Measurements from ENCODE around the gene SRD5A3.

The SRD5A3 gene

DNA sequence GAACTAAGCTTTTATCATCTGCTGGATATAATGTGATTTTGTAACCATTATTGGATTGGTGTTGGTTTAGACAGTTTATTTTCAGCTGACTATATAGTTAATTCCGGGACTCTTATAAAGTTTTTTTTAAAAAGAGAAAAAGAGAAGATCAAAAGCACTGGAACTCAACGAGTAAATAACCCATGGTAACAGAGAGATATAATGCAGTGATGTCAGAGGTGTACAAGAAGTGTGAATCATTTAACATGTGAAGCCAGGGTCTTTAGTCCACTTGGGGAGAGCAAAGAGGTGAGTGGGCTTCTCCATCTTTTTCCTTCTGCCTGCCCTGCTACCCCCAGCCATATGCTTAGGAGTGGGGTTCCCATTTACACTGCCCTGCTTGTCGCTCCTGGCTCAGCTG lies 52.9 kb downstream of the SRD5A3 start:
- TF ChIP-seq FOXM1 (IDR thresholded peaks at IDR 0.05; ENCODE audit: borderline replicate concordance, low read depth) (no peak), ZBTB7A (IDR thresholded peaks at IDR 0.05; ENCODE audit: low read depth) (no peak), CEBPB (IDR thresholded peaks at IDR 0.05) (no peak), EP300 (IDR thresholded peaks at IDR 0.05; ENCODE audit: borderline replicate concordance) (no peak), TAF1 (IDR thresholded peaks at IDR 0.05; ENCODE audit: low read depth) (no peak), TEAD4 (IDR thresholded peaks at IDR 0.05) (no peak), RAD21 (IDR thresholded peaks at IDR 0.05; ENCODE audit: low read depth) (no peak), NFIC (IDR thresholded peaks at IDR 0.05) (no peak), TCF12 (IDR thresholded peaks at IDR 0.05; ENCODE audit: low read depth) (no peak)
- TF ChIP-seq, protein P1, sequence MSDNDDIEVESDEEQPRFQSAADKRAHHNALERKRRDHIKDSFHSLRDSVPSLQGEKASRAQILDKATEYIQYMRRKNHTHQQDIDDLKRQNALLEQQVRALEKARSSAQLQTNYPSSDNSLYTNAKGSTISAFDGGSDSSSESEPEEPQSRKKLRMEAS (IDR thresholded peaks at IDR 0.05) = no peak
- TF ChIP-seq, protein P2, sequence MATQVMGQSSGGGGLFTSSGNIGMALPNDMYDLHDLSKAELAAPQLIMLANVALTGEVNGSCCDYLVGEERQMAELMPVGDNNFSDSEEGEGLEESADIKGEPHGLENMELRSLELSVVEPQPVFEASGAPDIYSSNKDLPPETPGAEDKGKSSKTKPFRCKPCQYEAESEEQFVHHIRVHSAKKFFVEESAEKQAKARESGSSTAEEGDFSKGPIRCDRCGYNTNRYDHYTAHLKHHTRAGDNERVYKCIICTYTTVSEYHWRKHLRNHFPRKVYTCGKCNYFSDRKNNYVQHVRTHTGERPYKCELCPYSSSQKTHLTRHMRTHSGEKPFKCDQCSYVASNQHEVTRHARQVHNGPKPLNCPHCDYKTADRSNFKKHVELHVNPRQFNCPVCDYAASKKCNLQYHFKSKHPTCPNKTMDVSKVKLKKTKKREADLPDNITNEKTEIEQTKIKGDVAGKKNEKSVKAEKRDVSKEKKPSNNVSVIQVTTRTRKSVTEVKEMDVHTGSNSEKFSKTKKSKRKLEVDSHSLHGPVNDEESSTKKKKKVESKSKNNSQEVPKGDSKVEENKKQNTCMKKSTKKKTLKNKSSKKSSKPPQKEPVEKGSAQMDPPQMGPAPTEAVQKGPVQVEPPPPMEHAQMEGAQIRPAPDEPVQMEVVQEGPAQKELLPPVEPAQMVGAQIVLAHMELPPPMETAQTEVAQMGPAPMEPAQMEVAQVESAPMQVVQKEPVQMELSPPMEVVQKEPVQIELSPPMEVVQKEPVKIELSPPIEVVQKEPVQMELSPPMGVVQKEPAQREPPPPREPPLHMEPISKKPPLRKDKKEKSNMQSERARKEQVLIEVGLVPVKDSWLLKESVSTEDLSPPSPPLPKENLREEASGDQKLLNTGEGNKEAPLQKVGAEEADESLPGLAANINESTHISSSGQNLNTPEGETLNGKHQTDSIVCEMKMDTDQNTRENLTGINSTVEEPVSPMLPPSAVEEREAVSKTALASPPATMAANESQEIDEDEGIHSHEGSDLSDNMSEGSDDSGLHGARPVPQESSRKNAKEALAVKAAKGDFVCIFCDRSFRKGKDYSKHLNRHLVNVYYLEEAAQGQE (IDR thresholded peaks at IDR 0.05; ENCODE audit: low read depth) = no peak
- TF ChIP-seq, protein P3, sequence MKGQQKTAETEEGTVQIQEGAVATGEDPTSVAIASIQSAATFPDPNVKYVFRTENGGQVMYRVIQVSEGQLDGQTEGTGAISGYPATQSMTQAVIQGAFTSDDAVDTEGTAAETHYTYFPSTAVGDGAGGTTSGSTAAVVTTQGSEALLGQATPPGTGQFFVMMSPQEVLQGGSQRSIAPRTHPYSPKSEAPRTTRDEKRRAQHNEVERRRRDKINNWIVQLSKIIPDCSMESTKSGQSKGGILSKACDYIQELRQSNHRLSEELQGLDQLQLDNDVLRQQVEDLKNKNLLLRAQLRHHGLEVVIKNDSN (IDR thresholded peaks at IDR 0.05) = no peak

DNA sequence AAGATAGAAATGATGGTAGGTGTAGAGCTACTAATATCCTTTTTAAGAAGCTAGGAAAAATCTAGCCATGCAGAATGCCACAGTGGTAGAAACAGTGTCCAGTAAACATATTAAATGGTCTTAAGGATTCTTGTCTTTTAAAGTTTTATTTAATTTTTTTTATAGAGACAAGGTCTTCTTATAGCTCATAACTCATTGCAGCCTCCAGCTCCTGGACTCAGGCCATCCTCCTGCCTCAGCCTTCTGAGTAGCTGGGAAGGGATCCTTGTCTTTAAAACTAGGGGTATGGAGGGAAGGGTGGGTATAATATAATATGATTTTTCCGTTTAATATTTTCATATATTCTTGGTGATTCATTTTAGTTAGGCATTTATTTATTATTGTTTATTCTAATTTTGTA lies 53.5 kb downstream of the SRD5A3 start:
- TF ChIP-seq TEAD4 (IDR thresholded peaks at IDR 0.05) (no peak), EGR1 (IDR thresholded peaks at IDR 0.05) (no peak), YY1 (IDR thresholded peaks at IDR 0.05; ENCODE audit: low read depth) (no peak), NFIC (IDR thresholded peaks at IDR 0.05) (no peak), TAF1 (IDR thresholded peaks at IDR 0.05; ENCODE audit: low read depth) (no peak), EP300 (IDR thresholded peaks at IDR 0.05; ENCODE audit: borderline replicate concordance) (no peak), TCF12 (IDR thresholded peaks at IDR 0.05; ENCODE audit: low read depth) (no peak), RAD21 (IDR thresholded peaks at IDR 0.05; ENCODE audit: low read depth) (no peak), CREB1 (IDR thresholded peaks at IDR 0.05; ENCODE audit: low read depth) (no peak), ZBTB7A (IDR thresholded peaks at IDR 0.05; ENCODE audit: low read depth) (no peak), CEBPB (IDR thresholded peaks at IDR 0.05) (no peak), FOXM1 (IDR thresholded peaks at IDR 0.05; ENCODE audit: borderline replicate concordance, low read depth) (no peak)
- TF ChIP-seq, protein P1 (IDR thresholded peaks at IDR 0.05) = no peak
- TF ChIP-seq, protein P3 (IDR thresholded peaks at IDR 0.05) = no peak
- TF ChIP-seq, protein P2 (IDR thresholded peaks at IDR 0.05; ENCODE audit: low read depth) = no peak

DNA sequence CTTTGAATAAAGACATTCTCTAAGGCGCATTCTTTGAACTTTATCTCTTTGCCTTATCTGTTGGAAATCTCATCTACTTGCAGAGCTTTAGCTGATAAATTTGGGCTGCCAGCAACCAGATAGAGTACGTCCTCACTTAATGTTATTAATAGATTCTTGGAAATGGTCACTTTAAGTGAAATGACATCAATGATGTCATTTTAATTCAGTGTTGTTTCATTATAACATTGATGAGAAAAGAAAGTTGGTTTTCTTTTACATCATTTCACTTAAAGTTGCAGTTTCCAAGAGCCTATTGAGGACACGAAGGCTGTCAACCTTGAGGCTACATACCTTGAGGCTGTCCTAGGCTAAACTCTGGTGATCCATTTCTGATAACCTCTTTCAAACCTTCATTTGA lies 59.0 kb downstream of the SRD5A3 start:
- TF ChIP-seq EP300 (IDR thresholded peaks at IDR 0.05; ENCODE audit: borderline replicate concordance) (no peak), YY1 (IDR thresholded peaks at IDR 0.05; ENCODE audit: low read depth) (no peak), ZBTB7A (IDR thresholded peaks at IDR 0.05; ENCODE audit: low read depth) (no peak), TCF12 (IDR thresholded peaks at IDR 0.05; ENCODE audit: low read depth) (no peak), CEBPB (IDR thresholded peaks at IDR 0.05) (no peak), TEAD4 (IDR thresholded peaks at IDR 0.05) (no peak)
- TF ChIP-seq, protein P3 (IDR thresholded peaks at IDR 0.05) = no peak
- TF ChIP-seq, protein P1 (IDR thresholded peaks at IDR 0.05) = no peak
- TF ChIP-seq, protein P2 (IDR thresholded peaks at IDR 0.05; ENCODE audit: low read depth) = no peak

DNA sequence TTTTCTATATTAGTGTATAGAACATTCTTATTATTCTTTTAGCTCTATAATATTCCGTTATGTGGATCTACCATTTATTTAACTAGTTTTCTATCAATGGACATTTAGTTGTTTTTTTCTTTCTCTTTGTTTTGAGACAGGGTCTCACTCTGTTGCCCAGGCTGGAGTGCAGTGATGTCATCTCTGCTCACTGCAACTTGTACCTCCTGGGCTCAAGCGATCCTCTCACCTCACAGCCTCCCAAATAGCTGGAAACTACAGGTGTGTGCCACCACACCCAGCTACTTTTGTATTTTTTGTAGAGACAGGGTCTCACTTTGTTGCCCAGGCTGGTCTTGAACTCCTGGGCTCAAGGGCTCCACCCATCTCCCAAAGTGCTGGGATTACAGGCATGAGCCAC lies 60.5 kb downstream of the SRD5A3 start:
- no peak for TF ChIP-seq TEAD4 (IDR thresholded peaks at IDR 0.05)
- no peak for TF ChIP-seq EP300 (IDR thresholded peaks at IDR 0.05; ENCODE audit: borderline replicate concordance)
- TF ChIP-seq EGR1 (IDR thresholded peaks at IDR 0.05) = no peak
